Measurements from ENCODE around the gene CPNE4. TPM values are rescaled to one million over a fixed set of nuclear protein-coding genes. Genes with fewer than 3 reads are reported as not detected.

CPNE4 gene
- total and polyA plus RNA-seq, 9 of the 15 experiments (the other 6 are each of a cell fraction or from before 2014, with no cell fraction given), result not detected

- 0 out of 4 replicates have a peak, but pooled peaks of 1 of the 2 experiments have one; percentile 28 for TF ChIP-seq TBL1XR1 (IDR thresholded peaks at IDR 0.05; ENCODE audit: low read length in 2 of 2)
- TF ChIP-seq CBX1 (IDR thresholded peaks at IDR 0.05; ENCODE audit: low read depth), result peak; percentile 92; the same call in 1 of the 2 replicates
- TF ChIP-seq CREB5 (CRISPR knock-in tag; IDR thresholded peaks at IDR 0.05), result no peak
- peak; percentile 77 for TF ChIP-seq SIN3B (IDR thresholded peaks at IDR 0.05; ENCODE audit: low read depth)
- no peak for TF ChIP-seq ZBTB43 (CRISPR knock-in tag; IDR thresholded peaks at IDR 0.05)
- no peak for TF ChIP-seq BHLHE40 (IDR thresholded peaks at IDR 0.05; ENCODE audit: low read length)
These were observed 532.1 kb downstream of the CPNE4 start, which contains the start of gene MRPL3 (continued) for GRCh38 chr3:131502530-131503319.

DNA sequence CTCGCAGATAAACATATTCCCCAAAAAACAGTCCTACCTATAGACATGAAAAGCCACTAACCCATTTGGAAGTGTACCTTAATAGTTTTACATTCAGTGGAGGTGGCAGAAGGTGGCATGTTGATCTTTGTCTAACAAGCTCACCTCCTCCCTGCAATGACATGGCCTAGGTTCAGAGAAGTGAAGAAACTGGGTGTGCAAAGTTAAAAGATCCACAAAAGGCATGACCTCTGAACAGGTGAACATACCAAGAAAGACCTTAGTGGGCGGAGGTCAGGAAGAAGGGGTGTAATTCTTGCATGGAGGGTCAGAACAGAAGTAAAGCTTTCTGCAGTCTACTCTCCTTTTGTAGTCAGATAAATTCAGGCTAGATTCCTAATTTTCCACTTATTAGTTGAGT, 532.9 kb downstream of the CPNE4 start:
- POLR2A ChIA-PET, result interaction anchor here (0.6 to 1.0 kb wide), 3 partner anchors 22 to 1550 kb away, joined by 3 read pairs; no protein-coding TSS in a partner anchor
- Histone ChIP-seq H3K9ac (ENCODE audit: insufficient read depth in 1 of 2, low read depth in 2 of 2, low read length in 2 of 2) (peak overlapping the region; percentile 99), H3K79me2 (ENCODE audit: control insufficient read depth, insufficient read depth, low read length) (peaks cover 47% of the 10 kb centered on the region), H2AFZ (ENCODE audit: low read depth, low read length) (no peak overlapping the region), H3K4me2 (ENCODE audit: insufficient read depth, low read length) (peak overlapping the region; percentile 94), H3K9me3 (replicated peaks; ENCODE audit: control insufficient read depth, insufficient read depth, low read depth, low read length) (no peaks in the 10 kb centered on the region), H3K27ac (ENCODE audit: extremely low read depth, low read depth, low read length) (peak overlapping the region; percentile 97), H3K9me1 (ENCODE audit: control insufficient read depth, insufficient read depth, low read length) (no peaks in the 10 kb centered on the region), H4K20me1 (replicated peaks; ENCODE audit: control insufficient read depth, insufficient read depth, low read length) (no peaks in the 10 kb centered on the region), H3K36me3 (ENCODE audit: control insufficient read depth, insufficient read depth, low read length) (peaks cover 43% of the 10 kb centered on the region), H3K4me3 (peak overlapping the region; percentile 98), H3K4me1 (replicated peaks in 1 of 2; ENCODE audit: control insufficient read depth in 2 of 2, insufficient read depth in 2 of 2, low read length in 2 of 2) (no peaks in the 10 kb centered on the region), H3K27me3 (ENCODE audit: control insufficient read depth in 2 of 2, insufficient read depth in 2 of 2, low read length in 2 of 2) (peaks cover 0 to 2% of the 10 kb centered on the region in 2 experiments; a peak in 1 of 5 replicates)
- peak; percentile 45 for ATAC-seq
- CTCF ChIA-PET (ENCODE audit: low intra/inter-chr PET ratio), result no interaction called here
- in situ Hi-C loops (cut with MboI) (no loop called here), intact Hi-C loops (cut with micrococcal nuclease) (no loop called here)
- TSS peak; percentile 46 for BruUV-seq (replicated peaks)
- peak; percentile 49 for FAIRE-seq
- peak; percentile 6 to 26 (median 14) for DNase-seq (ENCODE audit: extremely low read depth in 1 of 4, low spot score in 3 of 4)
- WGBS (ENCODE audit: insufficient coverage, low coverage, missing lambda C conversion rate), result 0% methylated on average over 2 of the region's 2 CpGs
- TF ChIP-seq KAT8 (IDR thresholded peaks at IDR 0.05; ENCODE audit: low read depth) (no peak), ZC3H11A (IDR thresholded peaks at IDR 0.05; ENCODE audit: low read depth, low read length) (no peak), ZNF766 (CRISPR knock-in tag; conservative IDR thresholded peaks at IDR 0.05) (no peak), ZBED1 (IDR thresholded peaks at IDR 0.05) (no peak), NCOA1 (IDR thresholded peaks at IDR 0.05; ENCODE audit: low read depth) (no peak), CBX5 (IDR thresholded peaks at IDR 0.05; ENCODE audit: borderline replicate concordance, low read depth) (no peak), PRPF4 (IDR thresholded peaks at IDR 0.05; ENCODE audit: insufficient read depth, low read depth, low read length, poor library complexity, severe bottlenecking) (no peak), NFYB (IDR thresholded peaks at IDR 0.05; ENCODE audit: extremely low read depth, insufficient read length) (no peak), NR2C1 (IDR thresholded peaks at IDR 0.05) (no peak), NR2C1 (tag; IDR thresholded peaks at IDR 0.05) (no peak), SREBF2 (CRISPR knock-in tag; IDR thresholded peaks at IDR 0.05) (no peak), ZKSCAN8 (CRISPR knock-in tag; IDR thresholded peaks at IDR 0.05) (no peak), ARID2 (IDR thresholded peaks at IDR 0.05) (no peak)
- TF ChIP-seq, protein P1, sequence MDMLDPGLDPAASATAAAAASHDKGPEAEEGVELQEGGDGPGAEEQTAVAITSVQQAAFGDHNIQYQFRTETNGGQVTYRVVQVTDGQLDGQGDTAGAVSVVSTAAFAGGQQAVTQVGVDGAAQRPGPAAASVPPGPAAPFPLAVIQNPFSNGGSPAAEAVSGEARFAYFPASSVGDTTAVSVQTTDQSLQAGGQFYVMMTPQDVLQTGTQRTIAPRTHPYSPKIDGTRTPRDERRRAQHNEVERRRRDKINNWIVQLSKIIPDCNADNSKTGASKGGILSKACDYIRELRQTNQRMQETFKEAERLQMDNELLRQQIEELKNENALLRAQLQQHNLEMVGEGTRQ (CRISPR knock-in tag; IDR thresholded peaks at IDR 0.05), result no peak

Data from K562 (cell line).